Stomach (tissue), 9 donors: ENCODE measurements around the gene ROBO2. TPM values are rescaled to one million over a fixed set of nuclear protein-coding genes. Genes with fewer than 3 reads are reported as not detected.

ENCODE experiments used
- DNase-seq, 2 donors: peaks; one replicate each; pipeline versions ENCODE4 v3.0.0 to v3.0.0-alpha.2; 2013 to 2019
- H3K27ac ChIP-seq, 5 donors: fragments of 200-600 bp in 4 of 5; sonication (generic) in 4 of 5; one replicate each; pipeline ENCODE4 v1.5.1; 2013 to 2019; ENCODE audit warnings: mild to moderate bottlenecking in 1 of 5, moderate library complexity in 1 of 5
- H3K27me3 ChIP-seq, 3 donors: fragments of 200-600 bp; sonication (generic); one replicate each; pipeline ENCODE4 v1.5.1; 2017 to 2019; ENCODE audit warnings: mixed run types in 1 of 3
- H3K36me3 ChIP-seq, 4 donors: fragments of 200-600 bp; sonication (generic); 1 replicate in 3 of 4; 2 replicates in 1 of 4; pipeline ENCODE4 v1.5.1; 2016 to 2019
- H3K4me1 ChIP-seq, 4 donors: fragments of 200-600 bp; sonication (generic); one replicate each; pipeline ENCODE4 v1.5.1; 2016 to 2019
- H3K4me3 ChIP-seq, 4 donors: fragments of 200-600 bp; sonication (generic) in 3 of 4; one replicate each; pipeline ENCODE4 v1.5.1; 2016 to 2019; ENCODE audit warnings: mild to moderate bottlenecking in 1 of 4
- H3K9me3 ChIP-seq, 4 donors: fragments of 200-600 bp; sonication (generic); one replicate each; pipeline ENCODE4 v1.5.1; 2016 to 2019
- EP300 ChIP-seq: sonication (generic); formaldehyde crosslinking; IDR thresholded peaks from one replicate; pipeline ENCODE4 v1.6.1; 2017; ENCODE audit warnings: antibody characterized with exemption
- POLR2A ChIP-seq, 4 donors: fragments of 450-650 bp; IDR thresholded peaks; one replicate each; pipeline ENCODE4 v1.6.1; 2016; ENCODE audit warnings: antibody characterized with exemption in 4 of 4, control low read depth in 2 of 4, mild to moderate bottlenecking in 1 of 4, moderate library complexity in 1 of 4
- POLR2AphosphoS5 ChIP-seq, 3 donors: sonication (generic); formaldehyde crosslinking; IDR thresholded peaks; one replicate each; pipeline ENCODE4 v1.6.1; 2016; ENCODE audit warnings: antibody characterized with exemption in 3 of 3
- WGBS, 5 donors: extraction: QIAGEN DNeasy Blood & Tissue Kit in 3 of 5; methylation state at CpG; one replicate each; pipeline versions ENCODE4 v1.1.5 to v1.1.7; 2013 to 2018; 5-methylcytosine and 5-hydroxymethylcytosine counted together
- intact Hi-C: fragments of 100-400 bp; cut with DNase I; formaldehyde crosslinking; loops from one replicate; pipeline ENCODE4 v1.15.1; 2023; ENCODE audit warnings: low total_unique reads
- polyA plus RNA-seq, 3 donors: library from polyadenylated mRNA; stranded (reverse); fragments of 200-250 nt; gene quantifications; one replicate each; pipeline ENCODE4 v1.2.3, GENCODE V29; 2013
- total RNA-seq, 5 donors: library from RNA; depleted of rRNA; stranded (reverse); fragments of >200 nt; gene quantifications; one replicate each; pipeline versions ENCODE4 v1.1.0 to v1.2.3, GENCODE V29; 2014 to 2016
- TF ChIP-seq, protein P1 (sequence below), 7 experiments: fragments of 450-650 bp in 4 of 7; fragments of 200-600 bp in 3 of 7; sonication (generic) in 3 of 7; IDR thresholded peaks; one replicate each; pipeline ENCODE4 v1.5.1; 2016 to 2019; ENCODE audit warnings: antibody characterized with exemption in 7 of 7, control low read depth in 2 of 7, mild to moderate bottlenecking in 1 of 7
- donor health status: healthy with polysubstance abuse.
- donor health status: Bipolar disorder and iron deficiency.
- donor health status: healthy.

The ROBO2 gene
- total and polyA plus RNA-seq, 8 donors = 0.25 to 11.4 (median 0.45) TPM; not detected in 2

DNA sequence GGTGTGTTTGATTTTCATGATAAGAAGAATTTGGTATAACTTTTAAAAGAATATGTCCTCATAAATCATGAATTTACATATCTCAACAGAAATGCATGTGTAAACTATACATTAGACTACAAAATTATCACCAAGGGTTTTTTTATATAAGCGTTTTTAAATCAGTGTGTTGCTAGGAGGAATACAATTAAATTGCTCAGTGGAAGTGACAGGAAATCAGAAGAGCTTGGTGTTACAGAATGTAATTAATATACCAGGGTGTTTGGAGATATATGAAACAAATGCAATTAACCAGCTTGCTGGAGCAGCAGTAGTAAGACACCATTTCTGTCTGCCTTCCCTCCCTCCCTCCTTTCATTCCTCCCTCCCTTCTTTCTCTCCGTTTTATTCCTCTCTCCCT is 2.4 kb downstream of the ROBO2 start:
- 56 to 77% (median 63%) methylated on average over 2 of the region's 2 CpGs for WGBS, 5 donors
- H3K4me1 ChIP-seq = peaks cover 15 to 27% (median 22%) of the 10 kb centered on the region in 4 donors
- H3K27ac ChIP-seq = no peak overlapping the region
- DNase-seq = no peak
- H3K4me3 ChIP-seq = no peak overlapping the region
- H3K36me3 ChIP-seq = no peaks in the 10 kb centered on the region
- intact Hi-C loops = no loop called here
- TF ChIP-seq EP300 (no peak), POLR2AphosphoS5 (IDR thresholded peaks at IDR 0.05) (no peak), POLR2A (IDR thresholded peaks at IDR 0.05) (no peak)
- TF ChIP-seq, protein P1, sequence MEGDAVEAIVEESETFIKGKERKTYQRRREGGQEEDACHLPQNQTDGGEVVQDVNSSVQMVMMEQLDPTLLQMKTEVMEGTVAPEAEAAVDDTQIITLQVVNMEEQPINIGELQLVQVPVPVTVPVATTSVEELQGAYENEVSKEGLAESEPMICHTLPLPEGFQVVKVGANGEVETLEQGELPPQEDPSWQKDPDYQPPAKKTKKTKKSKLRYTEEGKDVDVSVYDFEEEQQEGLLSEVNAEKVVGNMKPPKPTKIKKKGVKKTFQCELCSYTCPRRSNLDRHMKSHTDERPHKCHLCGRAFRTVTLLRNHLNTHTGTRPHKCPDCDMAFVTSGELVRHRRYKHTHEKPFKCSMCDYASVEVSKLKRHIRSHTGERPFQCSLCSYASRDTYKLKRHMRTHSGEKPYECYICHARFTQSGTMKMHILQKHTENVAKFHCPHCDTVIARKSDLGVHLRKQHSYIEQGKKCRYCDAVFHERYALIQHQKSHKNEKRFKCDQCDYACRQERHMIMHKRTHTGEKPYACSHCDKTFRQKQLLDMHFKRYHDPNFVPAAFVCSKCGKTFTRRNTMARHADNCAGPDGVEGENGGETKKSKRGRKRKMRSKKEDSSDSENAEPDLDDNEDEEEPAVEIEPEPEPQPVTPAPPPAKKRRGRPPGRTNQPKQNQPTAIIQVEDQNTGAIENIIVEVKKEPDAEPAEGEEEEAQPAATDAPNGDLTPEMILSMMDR (IDR thresholded peaks at IDR 0.05) = no peak
- H3K27me3 ChIP-seq = peaks cover 0 to 70% (median 21%) of the 10 kb centered on the region in 3 donors
- no peaks in the 10 kb centered on the region for H3K9me3 ChIP-seq

DNA sequence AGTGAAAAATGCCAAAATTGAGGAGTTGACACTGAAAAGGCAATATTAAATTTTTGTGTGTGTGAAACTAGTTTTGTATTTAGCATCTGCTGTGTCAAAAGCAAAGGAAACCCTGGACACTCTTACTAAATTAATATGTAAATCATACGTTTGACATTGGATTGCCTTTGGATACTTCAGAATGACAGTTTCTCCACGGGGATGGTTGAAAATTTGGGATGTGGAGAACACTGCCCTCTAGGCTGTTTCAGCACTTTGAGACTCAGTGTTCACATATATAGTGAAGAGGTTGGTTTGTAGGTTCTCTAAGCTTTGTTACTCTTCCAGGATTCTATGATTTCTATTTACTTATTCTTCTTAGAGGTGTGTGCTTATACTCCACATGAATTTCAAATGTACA is 3.0 kb downstream of the ROBO2 start:
- no peak overlapping the region for H3K4me3 ChIP-seq
- H3K4me1 ChIP-seq = peaks cover 15 to 27% (median 22%) of the 10 kb centered on the region in 4 donors
- no peaks in the 10 kb centered on the region for H3K9me3 ChIP-seq
- H3K27ac ChIP-seq = no peak overlapping the region
- H3K27me3 ChIP-seq = peaks cover 0 to 65% (median 21%) of the 10 kb centered on the region in 3 donors
- no peak for TF ChIP-seq POLR2A (IDR thresholded peaks at IDR 0.05)
- no peak for TF ChIP-seq POLR2AphosphoS5 (IDR thresholded peaks at IDR 0.05)
- no peak for TF ChIP-seq EP300
- TF ChIP-seq, protein P1 (IDR thresholded peaks at IDR 0.05) = no peak
- DNase-seq = no peak
- no peaks in the 10 kb centered on the region for H3K36me3 ChIP-seq
- intact Hi-C loops = no loop called here
- 20 to 40% (median 35%) methylated on average over 2 of the region's 2 CpGs for WGBS, 5 donors

- intact Hi-C loops = no loop called here
- peaks cover 0 to 3% (median under 1%) of the 10 kb centered on the region in 4 donors for H3K4me1 ChIP-seq
- 95 to 97% (median 96%) methylated on average over 3 of the region's 3 CpGs for WGBS, 5 donors
- no peak overlapping the region for H3K27ac ChIP-seq
- DNase-seq = no peak
- no peaks in the 10 kb centered on the region for H3K36me3 ChIP-seq
- peaks cover 0 to 37% (median 0%) of the 10 kb centered on the region in 3 donors for H3K27me3 ChIP-seq
- no peak overlapping the region for H3K4me3 ChIP-seq
- no peaks in the 10 kb centered on the region for H3K9me3 ChIP-seq
- TF ChIP-seq, protein P1 (IDR thresholded peaks at IDR 0.05) = no peak
- TF ChIP-seq EP300 (no peak), POLR2A (IDR thresholded peaks at IDR 0.05) (no peak), POLR2AphosphoS5 (IDR thresholded peaks at IDR 0.05) (no peak)
Measured at GRCh38 chr3:77045686-77046085, 5.8 kb downstream of the ROBO2 start.

DNA sequence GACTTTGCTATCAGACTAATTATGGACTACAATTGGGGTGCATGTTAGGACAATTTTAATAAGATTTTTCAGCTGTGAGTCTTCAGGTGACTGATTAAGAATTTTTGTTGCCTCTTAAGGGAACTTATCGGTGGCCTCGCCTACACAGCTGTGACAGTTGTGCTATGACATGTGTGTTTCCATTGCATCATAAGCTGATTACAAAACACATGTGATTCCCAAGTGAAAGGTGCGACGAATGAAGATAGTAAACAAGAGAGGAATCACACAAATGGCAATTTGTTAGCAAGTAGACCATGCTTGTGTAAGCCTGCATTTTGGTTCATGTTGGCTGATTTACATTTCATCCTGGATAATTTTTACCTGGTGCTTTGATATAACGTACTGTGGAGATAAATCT is 8.3 kb downstream of the ROBO2 start:
- intact Hi-C loops = no loop called here
- Histone ChIP-seq H3K36me3 (no peaks in the 10 kb centered on the region), H3K9me3 (no peaks in the 10 kb centered on the region), H3K4me3 (no peak overlapping the region), H3K27me3 (peaks cover 0 to 13% (median 0%) of the 10 kb centered on the region in 3 donors), H3K4me1 (no peaks in the 10 kb centered on the region), H3K27ac (no peak overlapping the region)
- WGBS, 5 donors = 75 to 85% (median 81%) methylated on average over 5 of the region's 5 CpGs
- TF ChIP-seq POLR2AphosphoS5 (IDR thresholded peaks at IDR 0.05) = no peak
- TF ChIP-seq, protein P1 (IDR thresholded peaks at IDR 0.05) = no peak
- TF ChIP-seq EP300 = no peak
- no peak for TF ChIP-seq POLR2A (IDR thresholded peaks at IDR 0.05)
- DNase-seq = no peak
